ENCODE results near the gene STK10.

The STK10 gene

GRCh38 chr5:172102218-172102870 lies 85.7 kb downstream of the STK10 start:
- in situ Hi-C loops (cut with HindIII; ENCODE audit: low pct_ligation_motif_present, low pct_unique_long_range_greater_than_20kb, low sequenced_read_pairs), result no loop called here
- DNase-seq, result no peak

- in situ Hi-C loops (cut with HindIII; ENCODE audit: low pct_ligation_motif_present, low pct_unique_long_range_greater_than_20kb, low sequenced_read_pairs), result no loop called here
- no peak for DNase-seq
Observed at GRCh38 chr5:172101547-172102217, 86.3 kb downstream of the STK10 start.

GRCh38 chr5:172098883-172099282 lies 89.1 kb downstream of the STK10 start:
- no peak for DNase-seq
- in situ Hi-C loops (cut with HindIII; ENCODE audit: low pct_ligation_motif_present, low pct_unique_long_range_greater_than_20kb, low sequenced_read_pairs), result no loop called here

GRCh38 chr5:172098046-172098445 lies 90.0 kb downstream of the STK10 start:
- in situ Hi-C loops (cut with HindIII; ENCODE audit: low pct_ligation_motif_present, low pct_unique_long_range_greater_than_20kb, low sequenced_read_pairs), result no loop called here
- no peak for DNase-seq

GRCh38 chr5:172097356-172097755 lies 90.7 kb downstream of the STK10 start:
- no peak for DNase-seq
- in situ Hi-C loops (cut with HindIII; ENCODE audit: low pct_ligation_motif_present, low pct_unique_long_range_greater_than_20kb, low sequenced_read_pairs), result no loop called here

GRCh38 chr5:172096207-172096940 lies 91.7 kb downstream of the STK10 start:
- in situ Hi-C loops (cut with HindIII; ENCODE audit: low pct_ligation_motif_present, low pct_unique_long_range_greater_than_20kb, low sequenced_read_pairs), result no loop called here
- no peak for DNase-seq

GRCh38 chr5:172095368-172096206 lies 92.4 kb downstream of the STK10 start:
- in situ Hi-C loops (cut with HindIII; ENCODE audit: low pct_ligation_motif_present, low pct_unique_long_range_greater_than_20kb, low sequenced_read_pairs), result no loop called here
- no peak for DNase-seq

- in situ Hi-C loops (cut with HindIII; ENCODE audit: low pct_ligation_motif_present, low pct_unique_long_range_greater_than_20kb, low sequenced_read_pairs), result no loop called here
- no peak for DNase-seq
Observed at GRCh38 chr5:172093965-172094364, 94.1 kb downstream of the STK10 start.

GRCh38 chr5:172093559-172093958 lies 94.5 kb downstream of the STK10 start:
- in situ Hi-C loops (cut with HindIII; ENCODE audit: low pct_ligation_motif_present, low pct_unique_long_range_greater_than_20kb, low sequenced_read_pairs), result no loop called here
- DNase-seq, result no peak

- DNase-seq, result no peak
- in situ Hi-C loops (cut with HindIII; ENCODE audit: low pct_ligation_motif_present, low pct_unique_long_range_greater_than_20kb, low sequenced_read_pairs), result no loop called here
Observed at GRCh38 chr5:172091956-172092732, 95.9 kb downstream of the STK10 start.

- no peak for DNase-seq
- in situ Hi-C loops (cut with HindIII; ENCODE audit: low pct_ligation_motif_present, low pct_unique_long_range_greater_than_20kb, low sequenced_read_pairs), result no loop called here
Observed at GRCh38 chr5:172090976-172091547, 97.0 kb downstream of the STK10 start.

- DNase-seq, result no peak
- in situ Hi-C loops (cut with HindIII; ENCODE audit: low pct_ligation_motif_present, low pct_unique_long_range_greater_than_20kb, low sequenced_read_pairs), result no loop called here
Observed at GRCh38 chr5:172089298-172090117, 98.5 kb downstream of the STK10 start.

- DNase-seq, result no peak
- in situ Hi-C loops (cut with HindIII; ENCODE audit: low pct_ligation_motif_present, low pct_unique_long_range_greater_than_20kb, low sequenced_read_pairs), result no loop called here
Observed at GRCh38 chr5:172088801-172089200, 99.2 kb downstream of the STK10 start.

- in situ Hi-C loops (cut with HindIII; ENCODE audit: low pct_ligation_motif_present, low pct_unique_long_range_greater_than_20kb, low sequenced_read_pairs), result no loop called here
- no peak for DNase-seq
Observed at GRCh38 chr5:172086194-172086975, 101.6 kb downstream of the STK10 start.

GRCh38 chr5:172085738-172086137 lies 102.3 kb downstream of the STK10 start:
- in situ Hi-C loops (cut with HindIII; ENCODE audit: low pct_ligation_motif_present, low pct_unique_long_range_greater_than_20kb, low sequenced_read_pairs), result no loop called here
- DNase-seq, result no peak

- DNase-seq, result no peak
- in situ Hi-C loops (cut with HindIII; ENCODE audit: low pct_ligation_motif_present, low pct_unique_long_range_greater_than_20kb, low sequenced_read_pairs), result no loop called here
Observed at GRCh38 chr5:172082180-172082579, 105.8 kb downstream of the STK10 start.
